IMR-90 (cell line): Measurements from ENCODE around the gene ANKRD10. TPM values are rescaled to one million over a fixed set of nuclear protein-coding genes. Genes with fewer than 3 reads are reported as not detected.
"Not testable (repeated sequence)": the region's sequence is repeated elsewhere in the genome, so short reads cannot be mapped to it uniquely, and the experiment has no call there.

ENCODE experiments used
- ATAC-seq: fragments of 200-7000 bp; cut with Tn5 transposase; 2 replicates; pipeline ENCODE4 v1.9.1; 2020; ENCODE audit warnings: low read depth, mild to moderate bottlenecking, moderate library complexity
- BruUV-seq: library from RNA; stranded (reverse); fragments of 400-500 nt; replicated peaks from 2 replicates; lab custom pipeline; 2021; lab: Mats Ljungman, UMichigan
- CTCF ChIA-PET: fragments of 300-600 bp; formaldehyde crosslinking; extraction: SDS; loops from one replicate; lab custom pipeline; 2021; ENCODE audit warnings: antibody characterized with exemption; lab: Yijun Ruan, JAX
- POLR2A ChIA-PET: fragments of 300-600 bp; sonication (Branson Sonifier 250); formaldehyde crosslinking; loops from one replicate; lab custom pipeline; 2022; ENCODE audit warnings: antibody characterized with exemption; ENCODE audit not compliant: unreplicated experiment; lab: Charles Lee
- DNase-seq: peaks from one replicate; pipeline ENCODE4 v3.0.0; 2013
- H2AFZ ChIP-seq: replicated peaks from 2 replicates; pipeline ENCODE3; 2013; ENCODE audit warnings: low read length, mild to moderate bottlenecking; ENCODE audit not compliant: poor library complexity
- H2AK5ac ChIP-seq: 2 replicates; pipeline ENCODE4 v1.6.1; 2013; ENCODE audit warnings: low read depth, low read length, inconsistent platforms
- H2AK9ac ChIP-seq: replicated peaks from 2 replicates; pipeline ENCODE3; 2013; ENCODE audit warnings: mild to moderate bottlenecking, low read depth, low read length, moderate library complexity; ENCODE audit not compliant: poor library complexity
- H2BK120ac ChIP-seq: 2 replicates; pipeline ENCODE4 v1.6.1; 2013; ENCODE audit warnings: low read depth, low read length, inconsistent platforms
- H2BK15ac ChIP-seq: 3 replicates; pipeline ENCODE4 v1.6.1; 2013; ENCODE audit warnings: low read depth, low read length, inconsistent platforms
- H2BK20ac ChIP-seq: 2 replicates; pipeline ENCODE4 v1.6.1; 2013; ENCODE audit warnings: low read depth, mild to moderate bottlenecking, inconsistent platforms, low read length, moderate library complexity
- H2BK5ac ChIP-seq: 2 replicates; pipeline ENCODE4 v1.6.1; 2013; ENCODE audit warnings: mild to moderate bottlenecking, low read depth, low read length, inconsistent platforms; ENCODE audit not compliant: poor library complexity, severe bottlenecking
- H3K14ac ChIP-seq: replicated peaks from 2 replicates; pipeline ENCODE4 v1.6.1; 2013; ENCODE audit warnings: low read depth, low read length, inconsistent platforms
- H3K18ac ChIP-seq: 2 replicates; pipeline ENCODE4 v1.6.1; 2013; ENCODE audit warnings: low read depth, low read length, control low read depth
- H3K23ac ChIP-seq: 2 replicates; pipeline ENCODE4 v1.6.1; 2013; ENCODE audit warnings: low read depth, low read length, inconsistent platforms
- H3K27ac ChIP-seq: 2 replicates; pipeline ENCODE4 v1.5.1; 2013; ENCODE audit warnings: mild to moderate bottlenecking, control low read depth, low read length; ENCODE audit not compliant: insufficient read depth
- H3K27me3 ChIP-seq: 2 replicates; pipeline ENCODE4 v1.6.1; 2013; ENCODE audit warnings: low read length; ENCODE audit not compliant: control insufficient read depth, insufficient read depth
- H3K36me3 ChIP-seq: 2 replicates; pipeline ENCODE4 v1.6.1; 2013; ENCODE audit warnings: low read length, mixed read lengths; ENCODE audit not compliant: control insufficient read depth, insufficient read depth
- H3K4ac ChIP-seq: 2 replicates; pipeline ENCODE4 v1.6.1; 2013; ENCODE audit warnings: low read depth, low read length, inconsistent platforms
- H3K4me1 ChIP-seq: 2 replicates; pipeline ENCODE4 v1.6.1; 2013; ENCODE audit warnings: low read length, mixed read lengths; ENCODE audit not compliant: control insufficient read depth, insufficient read depth
- H3K4me2 ChIP-seq: 2 replicates; pipeline ENCODE4 v1.6.1; 2013; ENCODE audit warnings: low read depth, mild to moderate bottlenecking, control low read depth, low read length, moderate library complexity
- H3K4me3 ChIP-seq: 2 replicates; pipeline ENCODE4 v1.5.1; 2013; ENCODE audit warnings: low read depth, mild to moderate bottlenecking, control low read depth, low read length, moderate library complexity; ENCODE audit not compliant: insufficient read depth
- H3K56ac ChIP-seq: 2 replicates; pipeline ENCODE4 v1.6.1; 2013; ENCODE audit warnings: low read length, inconsistent platforms; ENCODE audit not compliant: insufficient read depth; ENCODE audit errors: extremely low read depth
- H3K79me1 ChIP-seq, 2 experiments: 2 replicates each; pipeline ENCODE4 v1.6.1; 2013; ENCODE audit warnings: low read length in 2 of 2, inconsistent platforms in 1 of 2, low read depth in 1 of 2
- H3K9ac ChIP-seq: 2 replicates; pipeline ENCODE4 v1.6.1; 2013; ENCODE audit warnings: low read depth, low read length, control low read depth
- H3K9me1 ChIP-seq: 2 replicates; pipeline ENCODE4 v1.6.1; 2013; ENCODE audit warnings: low read length, inconsistent platforms; ENCODE audit not compliant: insufficient read depth
- H3K9me3 ChIP-seq: 2 replicates; pipeline ENCODE4 v1.6.1; 2013; ENCODE audit warnings: low read length; ENCODE audit not compliant: control insufficient read depth, insufficient read depth
- H4K20me1 ChIP-seq: 2 replicates; pipeline ENCODE4 v1.6.1; 2013; ENCODE audit warnings: low read length, inconsistent platforms; ENCODE audit not compliant: insufficient read depth
- H4K5ac ChIP-seq: 2 replicates; pipeline ENCODE4 v1.6.1; 2013; ENCODE audit warnings: mild to moderate bottlenecking, low read depth, low read length, control low read depth
- H4K8ac ChIP-seq, 2 experiments: 2 replicates each; pipeline ENCODE4 v1.6.1; 2013; ENCODE audit warnings: low read depth in 2 of 2, low read length in 2 of 2, control low read depth in 1 of 2, inconsistent platforms in 1 of 2
- H4K91ac ChIP-seq: 2 replicates; pipeline ENCODE4 v1.6.1; 2013; ENCODE audit warnings: low read depth, low read length, inconsistent platforms; ENCODE audit not compliant: insufficient read depth
- WGBS, 2 experiments: methylation state at CpG; one replicate each; pipeline versions ENCODE4 v1.1.5 to v1.1.7; 2013; ENCODE audit warnings: missing lambda C conversion rate in 2 of 2; ENCODE audit not compliant: insufficient read length in 1 of 2; ENCODE audit errors: extremely low coverage in 2 of 2; 5-methylcytosine and 5-hydroxymethylcytosine counted together
- dilution Hi-C: fragments of 300-500 bp; cut with HindIII; formaldehyde crosslinking; loops from one replicate; pipeline ENCODE4 v1.14.3; 2018; ENCODE audit warnings: low sequenced_read_pairs; ENCODE audit not compliant: unreplicated experiment
- in situ Hi-C: fragments of 300-500 bp; cut with MboI; formaldehyde crosslinking; loops from 3 replicates; pipeline ENCODE4 v1.14.3; 2019; ENCODE audit warnings: low sequenced_read_pairs, inconsistent platforms, mixed read lengths
- intact Hi-C: fragments of 100-400 bp; cut with micrococcal nuclease; formaldehyde crosslinking; loops from 2 replicates; pipeline ENCODE4 v1.10.0; 2022
- polyA plus RNA-seq, 3 experiments: library from polyadenylated mRNA; depleted of rRNA; stranded (reverse); fragments of >200 nt; gene quantifications; 2 replicates each; pipeline ENCODE4 v1.2.3, GENCODE V29; 2012; ENCODE audit warnings: low replicate concordance in 1 of 3
- total RNA-seq: library from RNA; depleted of rRNA; stranded (reverse); fragments of >200 nt; gene quantifications from 2 replicates; pipeline ENCODE4 v1.2.3, GENCODE V29; 2012

Gene ANKRD10
- total and polyA plus RNA-seq, 2 of the 4 experiments (the other 2 are of a cell fraction) = 18.3 to 31.1 TPM

DNA sequence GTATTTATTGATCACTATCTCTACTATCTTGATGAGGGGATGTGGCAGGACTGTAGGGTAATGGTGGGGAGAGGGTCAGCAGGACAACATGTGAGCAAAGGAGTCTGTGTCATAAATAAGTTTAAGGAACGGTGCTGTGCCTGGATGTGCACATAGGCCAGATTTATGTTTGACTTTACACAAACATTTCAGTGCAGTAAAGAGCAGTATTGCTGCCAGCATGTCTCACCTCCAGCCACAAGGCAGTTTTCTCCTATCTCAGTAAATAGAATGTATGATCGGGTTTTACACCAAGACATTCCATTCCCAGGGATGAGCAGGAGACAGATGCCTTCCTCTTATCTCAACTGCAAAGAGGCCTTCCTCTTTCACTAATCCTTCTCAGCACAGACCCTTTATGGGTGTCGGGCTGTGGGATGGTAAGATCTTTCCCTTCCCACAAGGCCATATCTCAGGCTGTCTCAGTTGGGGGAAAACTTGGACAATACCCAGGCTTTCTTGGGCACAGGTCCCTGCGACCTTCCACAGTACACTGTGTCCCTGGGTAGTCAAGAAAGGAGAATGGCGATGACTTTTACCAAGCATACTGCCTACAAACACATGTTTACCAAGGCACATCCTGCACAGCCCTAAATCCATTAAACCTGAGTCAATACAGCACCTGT lies 77.3 kb downstream of the ANKRD10 start:
- dilution Hi-C loops, H3K9me3 ChIP-seq, H3K4me1 ChIP-seq, H3K56ac ChIP-seq, H3K18ac ChIP-seq, DNase-seq, intact Hi-C loops, BruUV-seq, CTCF ChIA-PET, H3K27ac ChIP-seq, H2BK15ac ChIP-seq, H3K36me3 ChIP-seq, H2AK9ac ChIP-seq, H4K91ac ChIP-seq, H3K14ac ChIP-seq, H3K9me1 ChIP-seq, H3K4ac ChIP-seq, H2BK5ac ChIP-seq, in situ Hi-C loops, H4K20me1 ChIP-seq, H3K79me1 ChIP-seq, H4K5ac ChIP-seq, H2BK20ac ChIP-seq, POLR2A ChIA-PET, H3K23ac ChIP-seq, H3K9ac ChIP-seq, ATAC-seq, H4K8ac ChIP-seq, H2AK5ac ChIP-seq, H3K4me2 ChIP-seq, H2BK120ac ChIP-seq, H2AFZ ChIP-seq, H3K4me3 ChIP-seq: not testable (repeated sequence)
- peaks cover 43% of the 10 kb centered on the region for H3K27me3 ChIP-seq
- WGBS, 2 experiments = no CpG with 5 or more reads among the region's 5 CpGs
